ENCODE measurements around the gene ERGIC1. TPM values are rescaled to one million over a fixed set of nuclear protein-coding genes. Genes with fewer than 3 reads are reported as not detected.

ERGIC1 gene
- total and polyA plus RNA-seq, 10 of the 15 experiments (the other 5 are each of a cell fraction or from before 2014, with no cell fraction given), result 8.8 to 104 (median 76.3) TPM

GRCh38 chr5:172835290-172835993 is 1.4 kb downstream of the ERGIC1 start:
- peak overlapping the region; percentile 100 for H3K4me2 ChIP-seq (ENCODE audit: control insufficient read depth, insufficient read depth)
- H3K9ac ChIP-seq (ENCODE audit: control insufficient read depth, insufficient read depth, low read length), result peak overlapping the region; percentile 73
- H3K4me1 ChIP-seq (ENCODE audit: control insufficient read depth, insufficient read depth, low read length), result peaks cover 33% of the 10 kb centered on the region
- WGBS (ENCODE audit: insufficient coverage, insufficient replicate concordance, low lambda C conversion rate, missing lambda C conversion rate), result 24% methylated on average over 13 of the region's 13 CpGs
- H2AFZ ChIP-seq (ENCODE audit: control insufficient read depth, low read depth, low read length), result no peak overlapping the region; the same call in 1 of the 2 replicates
- H3K27me3 ChIP-seq (replicated peaks in 1 of 2; ENCODE audit: control insufficient read depth in 2 of 2, insufficient read depth in 2 of 2, low read length in 1 of 2), result no peaks in the 10 kb centered on the region
- FAIRE-seq (no peak), DNase-seq (ENCODE audit: low read depth, low spot score) (no peak), ATAC-seq (peak; percentile 14)
- ChIA-PET RAD21 (ENCODE audit: unreplicated experiment) (interaction anchor here (1.0 to 3.4 kb wide), 6 partner anchors 46 to 121 kb away, joined by 3 to 35 read pairs (median 6); partner anchors contain the start of gene DUSP1), POLR2A (interaction anchor here (0.6 to 3.9 kb wide), 9 partner anchors 14 to 337 kb away, joined by 3 to 45 read pairs (median 5); partner anchors contain the start of gene DUSP1), SMC1A (ENCODE audit: uncharacterized antibody, unreplicated experiment) (interaction anchor here (0.6 to 5.9 kb wide), 15 partner anchors 9 to 222 kb away, joined by 3 to 44 read pairs (median 4); partner anchors contain the start of gene DUSP1), CTCF (interaction anchor here (1.2 to 4.1 kb wide), 8 partner anchors 8 to 135 kb away, joined by 3 to 37 read pairs (median 10); partner anchors contain the start of gene DUSP1)
- peaks cover 50% of the 10 kb centered on the region for H3K79me2 ChIP-seq (ENCODE audit: control insufficient read depth, insufficient read depth, low read length)
- H3K27ac ChIP-seq (ENCODE audit: control insufficient read depth, insufficient read depth), result peak overlapping the region; percentile 95
- H4K20me1 ChIP-seq (ENCODE audit: control insufficient read depth, insufficient read depth), result no peaks in the 10 kb centered on the region
- in situ Hi-C loops (cut with MboI), result no loop called here
- H3K36me3 ChIP-seq (ENCODE audit: control insufficient read depth in 2 of 2, insufficient read depth in 2 of 2, low read length in 1 of 2), result peaks cover 0 to under 1% of the 10 kb centered on the region in 2 experiments; a peak in 1 of 4 replicates
- no peaks in the 10 kb centered on the region for H3K9me3 ChIP-seq (replicated peaks; ENCODE audit: control insufficient read depth, insufficient read depth, low read length)
- peak overlapping the region; percentile 97 for H3K4me3 ChIP-seq
- TSS peak; percentile 49 for BruUV-seq (replicated peaks)
- intact Hi-C loops (cut with micrococcal nuclease; ENCODE audit: unreplicated experiment), result loop anchor here (5.0 to 10.0 kb wide), 3 partner anchors 72 to 497 kb away; no protein-coding TSS in a partner anchor
- no peak for TF ChIP-seq HDGF (IDR thresholded peaks at IDR 0.05)
- TF ChIP-seq MYB (IDR thresholded peaks at IDR 0.05; ENCODE audit: borderline replicate concordance, low read depth, low read length), result no peak
- peak; percentile 81 for TF ChIP-seq ZNF217 (IDR thresholded peaks at IDR 0.05)
- TF ChIP-seq MEF2A (IDR thresholded peaks at IDR 0.05; ENCODE audit: insufficient read depth, low read depth, low read length), result no peak
- TF ChIP-seq, protein P1, sequence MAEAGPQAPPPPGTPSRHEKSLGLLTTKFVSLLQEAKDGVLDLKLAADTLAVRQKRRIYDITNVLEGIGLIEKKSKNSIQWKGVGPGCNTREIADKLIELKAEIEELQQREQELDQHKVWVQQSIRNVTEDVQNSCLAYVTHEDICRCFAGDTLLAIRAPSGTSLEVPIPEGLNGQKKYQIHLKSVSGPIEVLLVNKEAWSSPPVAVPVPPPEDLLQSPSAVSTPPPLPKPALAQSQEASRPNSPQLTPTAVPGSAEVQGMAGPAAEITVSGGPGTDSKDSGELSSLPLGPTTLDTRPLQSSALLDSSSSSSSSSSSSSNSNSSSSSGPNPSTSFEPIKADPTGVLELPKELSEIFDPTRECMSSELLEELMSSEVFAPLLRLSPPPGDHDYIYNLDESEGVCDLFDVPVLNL (IDR thresholded peaks at IDR 0.05; ENCODE audit: low read depth, low read length), result no peak
- TF ChIP-seq MTA2 (IDR thresholded peaks at IDR 0.05; ENCODE audit: low read depth), result no peak
- no peak for TF ChIP-seq ZNF24 (IDR thresholded peaks at IDR 0.05)
- no peak for TF ChIP-seq MEF2B (IDR thresholded peaks at IDR 0.05; ENCODE audit: partially characterized antibody, poor library complexity, severe bottlenecking)
- no peak for TF ChIP-seq WRNIP1 (IDR thresholded peaks at IDR 0.05; ENCODE audit: borderline replicate concordance, low read depth, low read length)
- 0 out of 2 replicates have a peak, but pooled peaks have one; percentile 64 for TF ChIP-seq RCOR1 (conservative IDR thresholded peaks at IDR 0.05; ENCODE audit: low read depth, low read length)
- no peak for TF ChIP-seq EZH2 (IDR thresholded peaks at IDR 0.05; ENCODE audit: borderline replicate concordance, control insufficient read depth, low read depth, low read length)
- 0 out of 2 replicates have a peak, but pooled peaks have one; percentile 11 for TF ChIP-seq SMC3 (IDR thresholded peaks at IDR 0.05; ENCODE audit: borderline replicate concordance, low read length)
- TF ChIP-seq ETV6 (conservative IDR thresholded peaks at IDR 0.05 in 1 of 2, IDR thresholded peaks at IDR 0.05 in 1 of 2; ENCODE audit: borderline replicate concordance in 1 of 2, low read depth in 1 of 2), result no peak
- no peak for TF ChIP-seq POU2F2 (IDR thresholded peaks at IDR 0.05; ENCODE audit: borderline replicate concordance, low read depth, low read length)
- TF ChIP-seq IKZF1 (conservative IDR thresholded peaks at IDR 0.05), result peak; percentile 22; the same call in 1 of the 2 replicates
- TF ChIP-seq TBL1XR1 (IDR thresholded peaks at IDR 0.05; ENCODE audit: low read depth, low read length), result no peak
- TF ChIP-seq, protein P2, sequence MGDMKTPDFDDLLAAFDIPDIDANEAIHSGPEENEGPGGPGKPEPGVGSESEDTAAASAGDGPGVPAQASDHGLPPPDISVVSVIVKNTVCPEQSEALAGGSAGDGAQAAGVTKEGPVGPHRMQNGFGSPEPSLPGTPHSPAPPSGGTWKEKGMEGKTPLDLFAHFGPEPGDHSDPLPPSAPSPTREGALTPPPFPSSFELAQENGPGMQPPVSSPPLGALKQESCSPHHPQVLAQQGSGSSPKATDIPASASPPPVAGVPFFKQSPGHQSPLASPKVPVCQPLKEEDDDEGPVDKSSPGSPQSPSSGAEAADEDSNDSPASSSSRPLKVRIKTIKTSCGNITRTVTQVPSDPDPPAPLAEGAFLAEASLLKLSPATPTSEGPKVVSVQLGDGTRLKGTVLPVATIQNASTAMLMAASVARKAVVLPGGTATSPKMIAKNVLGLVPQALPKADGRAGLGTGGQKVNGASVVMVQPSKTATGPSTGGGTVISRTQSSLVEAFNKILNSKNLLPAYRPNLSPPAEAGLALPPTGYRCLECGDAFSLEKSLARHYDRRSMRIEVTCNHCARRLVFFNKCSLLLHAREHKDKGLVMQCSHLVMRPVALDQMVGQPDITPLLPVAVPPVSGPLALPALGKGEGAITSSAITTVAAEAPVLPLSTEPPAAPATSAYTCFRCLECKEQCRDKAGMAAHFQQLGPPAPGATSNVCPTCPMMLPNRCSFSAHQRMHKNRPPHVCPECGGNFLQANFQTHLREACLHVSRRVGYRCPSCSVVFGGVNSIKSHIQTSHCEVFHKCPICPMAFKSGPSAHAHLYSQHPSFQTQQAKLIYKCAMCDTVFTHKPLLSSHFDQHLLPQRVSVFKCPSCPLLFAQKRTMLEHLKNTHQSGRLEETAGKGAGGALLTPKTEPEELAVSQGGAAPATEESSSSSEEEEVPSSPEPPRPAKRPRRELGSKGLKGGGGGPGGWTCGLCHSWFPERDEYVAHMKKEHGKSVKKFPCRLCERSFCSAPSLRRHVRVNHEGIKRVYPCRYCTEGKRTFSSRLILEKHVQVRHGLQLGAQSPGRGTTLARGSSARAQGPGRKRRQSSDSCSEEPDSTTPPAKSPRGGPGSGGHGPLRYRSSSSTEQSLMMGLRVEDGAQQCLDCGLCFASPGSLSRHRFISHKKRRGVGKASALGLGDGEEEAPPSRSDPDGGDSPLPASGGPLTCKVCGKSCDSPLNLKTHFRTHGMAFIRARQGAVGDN (IDR thresholded peaks at IDR 0.05), result 0 out of 2 replicates have a peak, but pooled peaks have one; percentile 14
